MCF 10A (cell line): ENCODE measurements around the gene ZNF407. TPM values are rescaled to one million over a fixed set of nuclear protein-coding genes. Genes with fewer than 3 reads are reported as not detected.

Source experiments
- BruUV-seq: library from RNA; stranded (reverse); fragments of 400-500 nt; replicated peaks from 2 replicates; lab custom pipeline; 2021; lab: Mats Ljungman, UMichigan
- CTCF ChIA-PET: fragments of 300-600 bp; sonication (Branson Sonifier 250); formaldehyde crosslinking; extraction: SDS; loops from one replicate; lab custom pipeline; 2021; ENCODE audit warnings: antibody characterized with exemption, inconsistent platforms; lab: Yijun Ruan, JAX
- POLR2A ChIA-PET: fragments of 300-600, 350-650 bp; sonication (Branson Sonifier 250); formaldehyde crosslinking; extraction: SDS; loops from one replicate; lab custom pipeline; 2020; ENCODE audit warnings: antibody characterized with exemption, inconsistent platforms; lab: Yijun Ruan, JAX
- DNase-seq: peaks from one replicate; pipeline ENCODE4 v3.0.0-alpha.2; 2018; ENCODE audit not compliant: unreplicated experiment
- H3K27ac Mint-ChIP-seq: one replicate; pipeline ENCODE4 v1.8.0; 2022; ENCODE audit warnings: mild to moderate bottlenecking, low read depth, mixed read lengths; ENCODE audit not compliant: unreplicated experiment
- H3K27me3 Mint-ChIP-seq: one replicate; pipeline ENCODE4 v1.8.0; 2022; ENCODE audit warnings: mixed read lengths; ENCODE audit not compliant: insufficient read depth, unreplicated experiment
- H3K36me3 Mint-ChIP-seq: one replicate; pipeline ENCODE4 v1.8.0; 2022; ENCODE audit warnings: mild to moderate bottlenecking, moderate library complexity, mixed read lengths; ENCODE audit not compliant: insufficient read depth, unreplicated experiment
- H3K4me1 Mint-ChIP-seq: one replicate; pipeline ENCODE4 v1.8.0; 2022; ENCODE audit warnings: mixed read lengths; ENCODE audit not compliant: insufficient read depth, unreplicated experiment
- H3K4me3 Mint-ChIP-seq: one replicate; pipeline ENCODE4 v1.8.0; 2022; ENCODE audit warnings: mild to moderate bottlenecking, moderate library complexity, mixed read lengths; ENCODE audit not compliant: unreplicated experiment
- H3K9me3 Mint-ChIP-seq: one replicate; pipeline ENCODE4 v1.8.0; 2022; ENCODE audit warnings: mixed read lengths; ENCODE audit not compliant: unreplicated experiment
- intact Hi-C: fragments of 100-400 bp; cut with micrococcal nuclease; formaldehyde crosslinking; loops from 2 replicates; pipeline ENCODE4 v1.14.1; 2022
- total RNA-seq: library from RNA; stranded (reverse); gene quantifications from 2 replicates; pipeline ENCODE4 v1.2.3, GENCODE V29; 2022
- TF ChIP-seq, protein P1 (sequence below): fragments of 200-600 bp; IDR thresholded peaks from one replicate; pipeline ENCODE4 v1.8.0; 2022; ENCODE audit warnings: antibody characterized with exemption, mild to moderate bottlenecking; ENCODE audit not compliant: unreplicated experiment

The ZNF407 gene
- total RNA-seq, 1 experiment from 2014 or later: 9.5 TPM

DNA sequence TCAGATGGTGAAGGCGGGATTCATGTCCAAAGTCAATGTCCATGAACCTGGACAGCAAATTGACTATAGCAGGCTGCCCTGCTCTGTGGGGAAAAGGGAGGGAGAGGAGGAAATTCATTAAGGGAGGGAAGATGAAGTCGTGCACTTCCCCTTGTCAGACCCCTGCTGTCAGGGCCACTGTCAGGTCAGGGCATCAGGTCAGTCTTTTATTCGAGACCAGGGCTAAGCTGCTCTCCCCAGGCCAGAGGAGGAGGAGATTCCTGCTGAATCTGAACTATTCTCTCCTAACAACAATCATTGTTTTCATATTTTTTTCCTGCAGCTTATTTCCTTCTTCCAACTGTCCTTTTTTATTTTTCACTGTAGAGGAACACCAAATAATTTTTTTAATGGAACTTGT lies 46.2 kb upstream of the ZNF407 start:
- Mint-ChIP-seq H3K36me3 (no peaks in the 10 kb centered on the region), H3K4me1 (peaks cover 10% of the 10 kb centered on the region), H3K4me3 (no peak overlapping the region), H3K27ac (no peak overlapping the region), H3K27me3 (peaks cover 34% of the 10 kb centered on the region), H3K9me3 (peaks cover 10% of the 10 kb centered on the region)
- no TSS peak for BruUV-seq
- no peak for DNase-seq
- CTCF ChIA-PET: interaction anchor here (0.6 to 2.5 kb wide), 47 partner anchors 8 to 572 kb away, joined by 3 to 87 read pairs (median 5); partner anchors contain the start of genes CNDP2 and DIPK1C
- intact Hi-C loops: no loop called here
- TF ChIP-seq, protein P1, sequence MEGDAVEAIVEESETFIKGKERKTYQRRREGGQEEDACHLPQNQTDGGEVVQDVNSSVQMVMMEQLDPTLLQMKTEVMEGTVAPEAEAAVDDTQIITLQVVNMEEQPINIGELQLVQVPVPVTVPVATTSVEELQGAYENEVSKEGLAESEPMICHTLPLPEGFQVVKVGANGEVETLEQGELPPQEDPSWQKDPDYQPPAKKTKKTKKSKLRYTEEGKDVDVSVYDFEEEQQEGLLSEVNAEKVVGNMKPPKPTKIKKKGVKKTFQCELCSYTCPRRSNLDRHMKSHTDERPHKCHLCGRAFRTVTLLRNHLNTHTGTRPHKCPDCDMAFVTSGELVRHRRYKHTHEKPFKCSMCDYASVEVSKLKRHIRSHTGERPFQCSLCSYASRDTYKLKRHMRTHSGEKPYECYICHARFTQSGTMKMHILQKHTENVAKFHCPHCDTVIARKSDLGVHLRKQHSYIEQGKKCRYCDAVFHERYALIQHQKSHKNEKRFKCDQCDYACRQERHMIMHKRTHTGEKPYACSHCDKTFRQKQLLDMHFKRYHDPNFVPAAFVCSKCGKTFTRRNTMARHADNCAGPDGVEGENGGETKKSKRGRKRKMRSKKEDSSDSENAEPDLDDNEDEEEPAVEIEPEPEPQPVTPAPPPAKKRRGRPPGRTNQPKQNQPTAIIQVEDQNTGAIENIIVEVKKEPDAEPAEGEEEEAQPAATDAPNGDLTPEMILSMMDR: no peak
- POLR2A ChIA-PET: interaction anchor here (0.5 to 1.4 kb wide), 10 partner anchors 10 to 345 kb away, joined by 3 to 7 read pairs (median 4); partner anchors contain the start of gene CNDP2

DNA sequence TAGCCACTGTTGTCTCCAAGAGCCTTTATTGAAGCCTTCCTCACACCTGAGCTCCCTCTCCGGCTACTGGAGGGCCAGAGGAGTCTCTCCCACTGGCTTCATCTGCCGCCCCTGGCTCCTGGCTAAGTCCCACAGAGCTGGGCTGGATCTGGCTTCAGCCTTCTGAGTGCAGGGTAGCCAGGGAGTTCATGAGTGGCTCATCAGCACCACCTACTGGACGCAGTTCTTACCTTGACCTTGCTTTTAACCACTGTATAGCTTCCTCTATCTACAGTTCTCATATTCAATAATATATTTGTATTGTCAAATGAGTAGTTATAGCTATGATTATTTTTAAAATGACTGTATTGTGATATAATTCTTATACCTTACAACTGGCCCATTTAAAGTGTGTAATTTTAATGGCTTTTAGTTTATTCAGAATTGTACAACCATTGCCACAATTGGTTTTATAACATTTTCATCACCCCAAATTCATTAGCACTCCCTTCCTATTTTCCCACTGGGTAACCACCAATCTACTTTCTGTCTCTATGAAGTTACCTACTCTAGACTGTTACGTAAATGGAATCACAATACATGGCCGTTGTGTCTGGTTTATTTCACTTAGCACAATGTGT lies 45.6 kb upstream of the ZNF407 start:
- POLR2A ChIA-PET: interaction anchor here (0.6 to 1.4 kb wide), 8 partner anchors 10 to 346 kb away, joined by 3 to 7 read pairs (median 4); partner anchors contain the start of gene CNDP2

DNA sequence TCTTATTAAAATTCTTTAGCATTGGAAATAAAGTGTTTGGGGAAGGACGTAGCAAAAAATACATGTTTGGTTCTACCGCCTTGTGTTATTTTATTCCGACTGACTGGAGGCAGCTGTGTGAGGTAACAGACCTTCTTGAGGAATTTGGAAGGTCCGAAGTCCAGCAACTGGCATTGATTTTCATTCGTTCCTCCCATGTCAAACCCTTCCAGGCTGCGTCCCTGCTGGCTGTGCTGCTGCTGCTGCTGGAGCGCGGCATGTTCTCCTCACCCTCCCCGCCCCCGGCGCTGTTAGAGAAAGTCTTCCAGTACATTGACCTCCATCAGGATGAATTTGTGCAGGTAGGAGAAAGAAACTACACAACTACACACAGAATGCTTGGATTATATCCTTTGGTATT lies 41.5 kb upstream of the ZNF407 start:
- intact Hi-C loops: no loop called here
- H3K4me1 Mint-ChIP-seq: no peaks in the 10 kb centered on the region
- CTCF ChIA-PET: interaction anchor here (1.9 to 2.7 kb wide), 2 partner anchors 63 to 203 kb away, joined by 9 read pairs; no protein-coding TSS in a partner anchor
- peaks cover 59% of the 10 kb centered on the region for H3K27me3 Mint-ChIP-seq
- no peaks in the 10 kb centered on the region for H3K9me3 Mint-ChIP-seq
- TF ChIP-seq, protein P1: no peak
- no peaks in the 10 kb centered on the region for H3K36me3 Mint-ChIP-seq
- BruUV-seq: no TSS peak
- no peak for DNase-seq
- no peak overlapping the region for H3K4me3 Mint-ChIP-seq
- POLR2A ChIA-PET: interaction anchor here (0.6 kb wide), 1 partner anchor 11 kb away, joined by 3 read pairs; no protein-coding TSS in a partner anchor
- H3K27ac Mint-ChIP-seq: no peak overlapping the region

More for the DNA sequence above, 45.6 kb upstream of the ZNF407 start:
- Mint-ChIP-seq H3K9me3 (peaks cover 10% of the 10 kb centered on the region), H3K4me1 (peaks cover 5% of the 10 kb centered on the region), H3K27me3 (peaks cover 40% of the 10 kb centered on the region), H3K27ac (no peak overlapping the region), H3K36me3 (no peaks in the 10 kb centered on the region), H3K4me3 (no peak overlapping the region)
- DNase-seq: peak; percentile 84
- intact Hi-C loops: loop anchor here (1.0 to 2.0 kb wide), 4 partner anchors 53 to 1851 kb away; no protein-coding TSS in a partner anchor
- TF ChIP-seq, protein P1: peak; percentile 82
- no TSS peak for BruUV-seq
- CTCF ChIA-PET: interaction anchor here (0.6 to 2.5 kb wide), 50 partner anchors 9 to 573 kb away, joined by 3 to 87 read pairs (median 5); partner anchors contain the start of genes CNDP2 and DIPK1C

DNA sequence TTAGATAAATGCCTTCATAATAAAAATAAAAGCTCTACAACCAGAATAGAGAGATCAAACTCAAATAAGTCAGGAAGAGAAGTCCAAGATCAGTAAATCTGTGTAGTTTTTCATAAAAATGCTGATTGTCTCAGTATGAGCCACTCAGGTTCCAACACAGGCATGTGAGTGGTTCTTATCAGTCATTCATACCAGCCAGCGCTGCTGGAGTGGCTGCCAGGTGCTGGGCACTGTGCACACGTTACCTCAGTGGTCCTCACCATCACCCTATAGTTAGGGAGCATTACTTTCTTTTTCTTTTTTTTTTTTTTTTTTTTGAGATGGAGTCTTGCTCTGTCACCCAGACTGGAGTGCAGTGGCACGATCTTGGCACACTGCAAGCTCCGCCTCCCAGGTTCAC lies 39.6 kb upstream of the ZNF407 start:
- ChIA-PET POLR2A (no interaction called here), CTCF (interaction anchor here (1.6 kb wide), 1 partner anchor 205 kb away, joined by 5 read pairs; no protein-coding TSS in a partner anchor)
- no peaks in the 10 kb centered on the region for H3K9me3 Mint-ChIP-seq
- intact Hi-C loops: no loop called here
- TF ChIP-seq, protein P1: no peak
- H3K27me3 Mint-ChIP-seq: peaks cover 55% of the 10 kb centered on the region
- no peak for DNase-seq
- H3K36me3 Mint-ChIP-seq: no peaks in the 10 kb centered on the region
- no peaks in the 10 kb centered on the region for H3K4me1 Mint-ChIP-seq
- H3K4me3 Mint-ChIP-seq: no peak overlapping the region
- BruUV-seq: no TSS peak
- no peak overlapping the region for H3K27ac Mint-ChIP-seq
